Measurements from ENCODE around the gene SPEF2. TPM values are rescaled to one million over a fixed set of nuclear protein-coding genes. Genes with fewer than 3 reads are reported as not detected.
A peak's percentile ranks its signal among the peaks of the same experiment; 100 is the strongest.

SPEF2 gene
- total RNA-seq, 2 donors from 2014 or later = 2.4 to 7.9 TPM

GRCh38 chr5:35777358-35778087 is 159.9 kb downstream of the SPEF2 start:
- intact Hi-C loops (cut with DNase I) = loop anchor here (5.0 kb wide), 1 partner anchor 150 kb away; no protein-coding TSS in a partner anchor
- Histone ChIP-seq H3K4me1 (replicated peaks) (no peaks in the 10 kb centered on the region), H3K4me3 (no peak overlapping the region), H3K27ac (no peak overlapping the region), H3K36me3 (no peaks in the 10 kb centered on the region), H3K9me3 (no peaks in the 10 kb centered on the region), H3K27me3 (replicated peaks; ENCODE audit: insufficient read depth) (no peaks in the 10 kb centered on the region)
- no peak for TF ChIP-seq POLR2AphosphoS5 (IDR thresholded peaks at IDR 0.05)
- peak; percentile 26 to 60 (median 54) for TF ChIP-seq CTCF (IDR thresholded peaks at IDR 0.05)
- TF ChIP-seq POLR2A (IDR thresholded peaks at IDR 0.05) = no peak
- WGBS = 45% methylated on average over 9 of the region's 9 CpGs
- peak; percentile 76 for DNase-seq (ENCODE audit: low spot score)

- H3K4me1 ChIP-seq (replicated peaks) = no peaks in the 10 kb centered on the region
- no peaks in the 10 kb centered on the region for H3K27me3 ChIP-seq (replicated peaks; ENCODE audit: insufficient read depth)
- no peak overlapping the region for H3K27ac ChIP-seq
- 88% methylated on average over 3 of the region's 3 CpGs for WGBS
- no peaks in the 10 kb centered on the region for H3K9me3 ChIP-seq
- no peak for DNase-seq (ENCODE audit: low spot score)
- no peaks in the 10 kb centered on the region for H3K36me3 ChIP-seq
- intact Hi-C loops (cut with DNase I) = loop anchor here (5.0 kb wide), 1 partner anchor 149 kb away; no protein-coding TSS in a partner anchor
- TF ChIP-seq POLR2AphosphoS5 (IDR thresholded peaks at IDR 0.05) = no peak
- TF ChIP-seq CTCF (IDR thresholded peaks at IDR 0.05) = no peak
- TF ChIP-seq POLR2A (IDR thresholded peaks at IDR 0.05) = no peak
- H3K4me3 ChIP-seq = no peak overlapping the region
Measured at GRCh38 chr5:35778259-35778769, 160.7 kb downstream of the SPEF2 start.

- intact Hi-C loops (cut with DNase I) = no loop called here
- DNase-seq (ENCODE audit: low spot score) = no peak
- H3K27me3 ChIP-seq (replicated peaks; ENCODE audit: insufficient read depth) = no peaks in the 10 kb centered on the region
- no peaks in the 10 kb centered on the region for H3K36me3 ChIP-seq
- H3K27ac ChIP-seq = no peak overlapping the region
- no peak overlapping the region for H3K4me3 ChIP-seq
- 87% methylated on average over 6 of the region's 6 CpGs for WGBS
- TF ChIP-seq POLR2A (IDR thresholded peaks at IDR 0.05) (no peak), POLR2AphosphoS5 (IDR thresholded peaks at IDR 0.05) (no peak), CTCF (IDR thresholded peaks at IDR 0.05) (no peak)
- H3K9me3 ChIP-seq = no peaks in the 10 kb centered on the region
- no peaks in the 10 kb centered on the region for H3K4me1 ChIP-seq (replicated peaks)
Measured at GRCh38 chr5:35780236-35780635, 162.6 kb downstream of the SPEF2 start.

- no peaks in the 10 kb centered on the region for H3K27me3 ChIP-seq (replicated peaks; ENCODE audit: insufficient read depth)
- intact Hi-C loops (cut with DNase I) = no loop called here
- DNase-seq (ENCODE audit: low spot score) = no peak
- no peak overlapping the region for H3K4me3 ChIP-seq
- WGBS = 51% methylated on average over 3 of the region's 3 CpGs
- H3K4me1 ChIP-seq (replicated peaks) = no peaks in the 10 kb centered on the region
- TF ChIP-seq POLR2AphosphoS5 (IDR thresholded peaks at IDR 0.05) (no peak), CTCF (IDR thresholded peaks at IDR 0.05) (no peak)
- H3K9me3 ChIP-seq = no peaks in the 10 kb centered on the region
- no peaks in the 10 kb centered on the region for H3K36me3 ChIP-seq
- H3K27ac ChIP-seq = no peak overlapping the region
Measured at GRCh38 chr5:35781181-35781790, 163.6 kb downstream of the SPEF2 start.
